ENCODE measurements around the gene SMAD2.

The SMAD2 gene

GRCh38 chr18:47791461-47791985 is 138.9 kb downstream of the SMAD2 start:
- ChIA-PET POLR2A (no interaction called here), CTCF (no interaction called here)
- TF ChIP-seq CTCF (IDR thresholded peaks at IDR 0.05; ENCODE audit: control extremely low read depth, extremely low read depth, low read depth, missing control alignments) = no peak
- no peak for DNase-seq (ENCODE audit: extremely low spot score)

- ChIA-PET POLR2A (no interaction called here), CTCF (interaction anchor here (1.5 kb wide), 1 partner anchor 41 kb away, joined by 4 read pairs; no protein-coding TSS in a partner anchor)
- DNase-seq (ENCODE audit: extremely low spot score) = no peak
- TF ChIP-seq CTCF (IDR thresholded peaks at IDR 0.05; ENCODE audit: control extremely low read depth, extremely low read depth, low read depth, missing control alignments) = no peak
These were observed 140.4 kb downstream of the SMAD2 start for GRCh38 chr18:47790036-47790435.

- no peak for DNase-seq (ENCODE audit: extremely low spot score)
- ChIA-PET CTCF (interaction anchor here (0.6 to 1.5 kb wide), 3 partner anchors 11 to 40 kb away, joined by 3 to 4 read pairs (median 3); no protein-coding TSS in a partner anchor), POLR2A (no interaction called here)
- no peak for TF ChIP-seq CTCF (IDR thresholded peaks at IDR 0.05; ENCODE audit: control extremely low read depth, extremely low read depth, low read depth, missing control alignments)
These were observed 141.8 kb downstream of the SMAD2 start for GRCh38 chr18:47788621-47789020.

GRCh38 chr18:47781561-47781960 is 148.9 kb downstream of the SMAD2 start:
- no peak for DNase-seq (ENCODE audit: extremely low spot score)
- CTCF ChIA-PET = interaction anchor here (3.1 kb wide), 1 partner anchor 9 kb away, joined by 7 read pairs; no protein-coding TSS in a partner anchor
- TF ChIP-seq CTCF (IDR thresholded peaks at IDR 0.05; ENCODE audit: control extremely low read depth, extremely low read depth, low read depth, missing control alignments) = no peak
- POLR2A ChIA-PET = no interaction called here

- DNase-seq (ENCODE audit: extremely low spot score) = no peak
- no peak for TF ChIP-seq CTCF (IDR thresholded peaks at IDR 0.05; ENCODE audit: control extremely low read depth, extremely low read depth, low read depth, missing control alignments)
- POLR2A ChIA-PET = no interaction called here
- CTCF ChIA-PET = no interaction called here
These were observed 150.3 kb downstream of the SMAD2 start for GRCh38 chr18:47780011-47780725.

- no peak for TF ChIP-seq CTCF (IDR thresholded peaks at IDR 0.05; ENCODE audit: control extremely low read depth, extremely low read depth, low read depth, missing control alignments)
- ChIA-PET CTCF (no interaction called here), POLR2A (no interaction called here)
- no peak for DNase-seq (ENCODE audit: extremely low spot score)
These were observed 151.1 kb downstream of the SMAD2 start for GRCh38 chr18:47779381-47779780.

Data from GM10248 (cell line).